Gastrocnemius medialis (tissue), 4 donors: ENCODE results near the gene DDX24. TPM values are rescaled to one million over a fixed set of nuclear protein-coding genes. Genes with fewer than 3 reads are reported as not detected.

Experiments
- ATAC-seq, 2 donors: fragments of 150-250 bp; one replicate each; pipeline ENCODE4 v1.9.1; 2016
- DNase-seq, 2 donors: peaks; one replicate each; pipeline ENCODE4 v3.0.0-alpha.2; 2019
- H3K27ac ChIP-seq, 4 donors: fragments of 200-600 bp; sonication (generic); 1 replicate in 1 of 4; 2 replicates in 3 of 4; pipeline ENCODE4 v1.5.1; 2016 to 2018; ENCODE audit warnings: mild to moderate bottlenecking in 2 of 4, moderate library complexity in 1 of 4
- H3K27me3 ChIP-seq, 3 donors: fragments of 200-600 bp; sonication (generic) in 2 of 3; 1 replicate in 1 of 3; 2 replicates in 2 of 3; pipeline versions ENCODE4 v1.5.1 to v1.6.0; 2016 to 2019; ENCODE audit warnings: mild to moderate bottlenecking in 1 of 3, moderate library complexity in 1 of 3
- H3K36me3 ChIP-seq, 2 donors: fragments of 200-600 bp; sonication (generic) in 1 of 2; one replicate each; pipeline ENCODE4 v1.5.1; 2017 to 2018
- H3K4me1 ChIP-seq, 2 donors: fragments of 200-600 bp; sonication (generic) in 1 of 2; one replicate each; pipeline ENCODE4 v1.5.1; 2016 to 2017; ENCODE audit warnings: mild to moderate bottlenecking in 2 of 2
- H3K4me3 ChIP-seq, 4 donors: fragments of 200-600 bp; sonication (generic) in 3 of 4; 1 replicate in 1 of 4; 2 replicates in 3 of 4; pipeline ENCODE4 v1.5.1; 2016 to 2019; ENCODE audit warnings: mild to moderate bottlenecking in 2 of 4
- H3K9me3 ChIP-seq, 3 donors: fragments of 200-600 bp; sonication (generic) in 2 of 3; 1 replicate in 1 of 3; 2 replicates in 2 of 3; pipeline ENCODE4 v1.5.1; 2016 to 2019
- POLR2A ChIP-seq, 2 donors: fragments of 450-650 bp; IDR thresholded peaks; one replicate each; pipeline ENCODE4 v1.6.1; 2017; ENCODE audit warnings: antibody characterized with exemption in 2 of 2, mild to moderate bottlenecking in 2 of 2, moderate library complexity in 2 of 2
- in situ Hi-C, 4 donors: fragments of 200-750 bp; cut with MboI; loops; one replicate each; pipeline versions ENCODE4 v1.15.0 to v1.8.0; 2017; ENCODE audit warnings: low sequenced_read_pairs in 4 of 4
- intact Hi-C: fragments of 100-400 bp; cut with DNase I; formaldehyde crosslinking; loops from one replicate; pipeline ENCODE4 v1.15.1; 2023; ENCODE audit warnings: low total_unique reads
- total RNA-seq, 4 donors: library from RNA; depleted of rRNA; stranded (reverse); fragments of >200 nt; gene quantifications; one replicate each; pipeline versions ENCODE4 v1.1.0 to v1.2.3, GENCODE V29; 2016
- TF ChIP-seq, protein P1 (sequence below), 5 experiments: fragments of 450-650 bp in 3 of 5; fragments of 200-600 bp in 2 of 5; sonication (generic) in 2 of 5; IDR thresholded peaks in 4 of 5; conservative IDR thresholded peaks in 1 of 5; 1 replicate in 4 of 5; 2 replicates in 1 of 5; pipeline ENCODE4 v1.5.1; 2016 to 2019; ENCODE audit warnings: antibody characterized with exemption in 5 of 5, mild to moderate bottlenecking in 3 of 5, moderate library complexity in 3 of 5

The DDX24 gene
- total RNA-seq, 4 donors from 2014 or later = 106 to 200 (median 128) TPM

DNA sequence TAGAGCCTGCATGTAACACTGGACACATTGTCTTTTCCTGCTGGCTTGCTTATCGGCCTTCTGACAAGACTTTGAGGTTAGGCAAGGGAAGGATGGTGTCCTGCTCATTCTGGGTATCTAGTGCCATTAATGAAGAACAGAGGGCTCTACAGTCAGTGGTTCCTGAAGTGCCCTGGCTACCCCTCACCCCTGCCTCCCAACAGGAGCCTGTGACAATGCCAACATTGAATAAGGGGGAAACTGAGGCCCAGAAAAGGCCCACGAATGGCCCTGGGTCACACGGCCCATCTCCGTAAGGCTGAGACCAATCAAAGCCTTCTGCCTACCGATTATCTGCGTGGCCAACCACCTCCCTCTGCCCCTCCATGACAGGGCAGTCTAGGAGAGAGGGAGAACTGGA, 46.3 kb upstream of the DDX24 start:
- H3K36me3 ChIP-seq = no peaks in the 10 kb centered on the region
- H3K4me1 ChIP-seq = peaks cover 8 to 11% of the 10 kb centered on the region in 2 donors
- in situ Hi-C loops (no loop called here), intact Hi-C loops (loop anchor here (5.0 kb wide), 1 partner anchor 45 kb away; the partner anchor contains the start of genes DDX24 and IFI27L1)
- H3K27ac ChIP-seq = no peak overlapping the region
- ATAC-seq = no peak
- TF ChIP-seq, protein P1, sequence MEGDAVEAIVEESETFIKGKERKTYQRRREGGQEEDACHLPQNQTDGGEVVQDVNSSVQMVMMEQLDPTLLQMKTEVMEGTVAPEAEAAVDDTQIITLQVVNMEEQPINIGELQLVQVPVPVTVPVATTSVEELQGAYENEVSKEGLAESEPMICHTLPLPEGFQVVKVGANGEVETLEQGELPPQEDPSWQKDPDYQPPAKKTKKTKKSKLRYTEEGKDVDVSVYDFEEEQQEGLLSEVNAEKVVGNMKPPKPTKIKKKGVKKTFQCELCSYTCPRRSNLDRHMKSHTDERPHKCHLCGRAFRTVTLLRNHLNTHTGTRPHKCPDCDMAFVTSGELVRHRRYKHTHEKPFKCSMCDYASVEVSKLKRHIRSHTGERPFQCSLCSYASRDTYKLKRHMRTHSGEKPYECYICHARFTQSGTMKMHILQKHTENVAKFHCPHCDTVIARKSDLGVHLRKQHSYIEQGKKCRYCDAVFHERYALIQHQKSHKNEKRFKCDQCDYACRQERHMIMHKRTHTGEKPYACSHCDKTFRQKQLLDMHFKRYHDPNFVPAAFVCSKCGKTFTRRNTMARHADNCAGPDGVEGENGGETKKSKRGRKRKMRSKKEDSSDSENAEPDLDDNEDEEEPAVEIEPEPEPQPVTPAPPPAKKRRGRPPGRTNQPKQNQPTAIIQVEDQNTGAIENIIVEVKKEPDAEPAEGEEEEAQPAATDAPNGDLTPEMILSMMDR (IDR thresholded peaks at IDR 0.05 in 4 of 5, conservative IDR thresholded peaks at IDR 0.05 in 1 of 5) = no peak
- TF ChIP-seq POLR2A (IDR thresholded peaks at IDR 0.05) = no peak
- H3K27me3 ChIP-seq = no peaks in the 10 kb centered on the region
- no peak overlapping the region for H3K4me3 ChIP-seq
- H3K9me3 ChIP-seq = no peaks in the 10 kb centered on the region
- no peak for DNase-seq

GRCh38 chr14:94126800-94127199, 45.8 kb upstream of the DDX24 start:
- Histone ChIP-seq H3K9me3 (no peaks in the 10 kb centered on the region), H3K27ac (no peak overlapping the region), H3K4me1 (peaks cover 8 to 11% of the 10 kb centered on the region in 2 donors), H3K4me3 (no peak overlapping the region), H3K27me3 (no peaks in the 10 kb centered on the region), H3K36me3 (no peaks in the 10 kb centered on the region)
- ATAC-seq (no peak), DNase-seq (no peak)
- TF ChIP-seq POLR2A (IDR thresholded peaks at IDR 0.05) = no peak
- TF ChIP-seq, protein P1 (IDR thresholded peaks at IDR 0.05 in 4 of 5, conservative IDR thresholded peaks at IDR 0.05 in 1 of 5) = no peak
- in situ Hi-C loops = no loop called here
- intact Hi-C loops = loop anchor here (5.0 kb wide), 1 partner anchor 44 kb away; the partner anchor contains the start of genes DDX24 and IFI27L1

- in situ Hi-C loops = no loop called here
These were observed 45.3 kb upstream of the DDX24 start for GRCh38 chr14:94126419-94126677.

GRCh38 chr14:94125659-94126418, 44.8 kb upstream of the DDX24 start:
- ATAC-seq (no peak), DNase-seq (no peak)
- H3K27ac ChIP-seq = no peak overlapping the region
- intact Hi-C loops = loop anchor here (5.0 kb wide), 1 partner anchor 44 kb away; the partner anchor contains the start of genes DDX24 and IFI27L1
- peaks cover 8 to 11% of the 10 kb centered on the region in 2 donors for H3K4me1 ChIP-seq
- TF ChIP-seq POLR2A (IDR thresholded peaks at IDR 0.05) = no peak
- TF ChIP-seq, protein P1 (IDR thresholded peaks at IDR 0.05 in 4 of 5, conservative IDR thresholded peaks at IDR 0.05 in 1 of 5) = no peak
- H3K36me3 ChIP-seq = no peaks in the 10 kb centered on the region
- H3K27me3 ChIP-seq = no peaks in the 10 kb centered on the region
- H3K4me3 ChIP-seq = no peak overlapping the region
- no peaks in the 10 kb centered on the region for H3K9me3 ChIP-seq
- in situ Hi-C loops = no loop called here

More at GRCh38 chr14:94126419-94126677, 45.3 kb upstream of the DDX24 start:
- DNase-seq (no peak), ATAC-seq (no peak)
- no peaks in the 10 kb centered on the region for H3K9me3 ChIP-seq
- H3K27ac ChIP-seq = no peak overlapping the region
- no peaks in the 10 kb centered on the region for H3K27me3 ChIP-seq
- no peak for TF ChIP-seq POLR2A (IDR thresholded peaks at IDR 0.05)
- TF ChIP-seq, protein P1 (IDR thresholded peaks at IDR 0.05 in 4 of 5, conservative IDR thresholded peaks at IDR 0.05 in 1 of 5) = no peak
- peaks cover 8 to 11% of the 10 kb centered on the region in 2 donors for H3K4me1 ChIP-seq
- intact Hi-C loops = loop anchor here (5.0 kb wide), 1 partner anchor 44 kb away; the partner anchor contains the start of genes DDX24 and IFI27L1
- H3K4me3 ChIP-seq = no peak overlapping the region
- H3K36me3 ChIP-seq = no peaks in the 10 kb centered on the region
